ENCODE data around the gene FSTL4.
A peak's percentile ranks its signal among the peaks of the same experiment; 100 is the strongest.

The FSTL4 gene

DNA sequence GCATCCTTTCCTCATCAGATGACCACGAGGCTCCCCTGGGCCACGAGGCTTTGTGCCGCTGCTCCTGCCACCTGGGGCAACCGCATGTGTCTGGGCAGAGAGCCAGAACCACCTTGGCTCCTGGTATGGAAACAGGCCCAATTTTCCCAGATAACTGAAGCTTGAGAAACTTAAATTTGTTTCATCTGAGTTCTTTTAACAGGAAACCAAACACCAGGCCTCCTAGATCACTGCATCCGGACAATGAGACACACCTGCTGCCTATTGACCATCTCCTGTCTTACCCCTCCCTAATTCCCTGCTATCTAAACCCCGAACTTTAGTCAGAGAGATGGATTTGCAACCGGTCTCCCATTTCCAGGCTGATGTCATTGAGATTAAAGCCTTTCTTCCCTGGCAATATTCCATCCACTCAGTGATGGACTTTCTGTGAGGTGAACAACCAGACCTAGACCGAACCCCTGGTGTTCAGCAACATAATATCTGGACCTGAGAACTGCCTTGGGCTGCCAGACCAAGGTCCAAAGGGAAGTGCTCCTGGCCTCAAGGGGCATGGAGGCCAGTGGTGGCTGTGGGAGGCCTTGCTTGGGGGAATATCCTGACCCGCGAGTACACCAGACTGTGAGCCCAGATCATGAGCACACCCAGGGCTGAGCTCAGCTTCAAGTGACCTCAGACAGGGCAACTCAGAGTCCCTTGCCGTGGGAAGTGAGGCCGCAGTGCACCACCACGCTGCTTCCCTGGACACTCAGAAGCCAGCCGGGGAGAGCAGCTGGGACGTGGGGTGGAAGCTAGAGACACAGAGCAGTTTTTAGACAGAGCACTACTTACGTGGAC is 360.8 kb downstream of the FSTL4 start:
- DNase-seq, result peak; percentile 12

DNA sequence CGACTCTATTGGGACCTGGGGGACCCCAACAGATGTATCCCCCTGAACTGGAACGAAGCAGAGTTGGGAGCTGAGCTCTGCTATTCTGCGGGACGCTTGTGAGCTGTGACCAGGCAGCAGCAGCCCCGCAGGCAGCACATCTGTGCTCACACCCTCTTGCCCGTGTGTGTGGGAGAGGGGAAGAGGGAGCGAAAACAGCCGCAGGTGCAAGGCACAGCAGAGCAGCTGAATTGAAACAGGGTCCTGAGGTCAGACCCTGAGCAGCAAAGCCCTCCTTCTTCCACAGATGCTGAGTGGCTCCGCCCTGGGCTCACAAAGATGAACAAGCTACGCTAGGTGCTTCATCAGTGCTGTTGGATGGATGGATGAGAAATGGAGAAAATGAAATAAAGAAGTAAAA is 361.8 kb downstream of the FSTL4 start:
- no peak for DNase-seq

DNA sequence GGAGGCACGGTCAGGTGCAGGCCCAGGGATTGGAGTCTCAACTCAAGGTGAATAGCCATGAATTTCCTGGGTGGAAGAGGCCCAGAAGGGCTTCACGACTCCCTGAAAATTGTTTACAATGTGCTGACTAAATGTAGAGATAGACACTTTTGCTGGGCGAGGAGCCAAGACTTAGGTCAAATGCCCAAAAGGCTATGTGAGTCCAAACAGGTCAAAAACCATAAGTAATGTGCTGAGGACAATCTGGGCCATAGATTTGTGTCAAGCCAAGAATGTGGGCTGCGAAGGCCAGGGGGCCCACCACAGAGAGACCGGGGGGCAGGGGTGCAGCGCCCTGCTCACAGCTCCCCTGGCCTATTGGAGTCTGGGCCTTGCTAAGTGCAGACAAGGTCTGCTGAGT is 362.7 kb downstream of the FSTL4 start:
- DNase-seq, result no peak

DNA sequence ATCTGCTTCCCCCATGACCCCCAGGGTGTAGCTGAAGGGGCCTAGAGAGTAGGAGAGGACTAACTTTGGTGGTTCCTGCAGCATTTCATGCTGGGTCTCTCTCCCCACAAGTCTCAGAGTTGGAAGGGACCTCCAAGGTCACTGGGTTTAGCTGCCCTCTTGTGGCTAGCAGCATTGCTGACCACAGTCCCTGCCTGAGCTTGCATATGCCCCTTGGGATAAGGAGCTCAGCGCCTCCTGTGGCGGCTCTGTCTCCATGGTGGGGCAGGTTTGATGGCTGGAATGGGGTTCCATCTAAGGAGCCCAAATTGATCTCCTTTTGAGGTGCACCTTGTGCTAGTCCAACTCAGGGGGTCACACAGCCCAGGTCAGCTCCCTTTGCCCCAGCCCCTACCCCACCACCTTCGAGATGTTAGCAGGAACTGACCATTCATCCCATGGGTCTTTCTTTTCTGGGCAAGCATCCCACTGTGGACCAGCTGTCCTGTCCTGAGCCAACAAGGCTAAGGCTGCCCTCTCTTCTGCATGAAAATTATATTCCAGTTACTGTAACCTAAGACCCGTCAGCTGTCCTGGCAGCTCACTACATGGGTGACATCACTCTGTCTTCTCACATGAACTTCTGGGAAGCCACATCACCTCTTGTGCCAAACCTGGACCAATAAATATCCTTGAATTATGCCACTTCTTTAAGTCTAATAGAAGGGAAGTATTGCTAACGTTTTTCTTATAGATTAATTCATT is 364.3 kb downstream of the FSTL4 start:
- no peak for DNase-seq

DNA sequence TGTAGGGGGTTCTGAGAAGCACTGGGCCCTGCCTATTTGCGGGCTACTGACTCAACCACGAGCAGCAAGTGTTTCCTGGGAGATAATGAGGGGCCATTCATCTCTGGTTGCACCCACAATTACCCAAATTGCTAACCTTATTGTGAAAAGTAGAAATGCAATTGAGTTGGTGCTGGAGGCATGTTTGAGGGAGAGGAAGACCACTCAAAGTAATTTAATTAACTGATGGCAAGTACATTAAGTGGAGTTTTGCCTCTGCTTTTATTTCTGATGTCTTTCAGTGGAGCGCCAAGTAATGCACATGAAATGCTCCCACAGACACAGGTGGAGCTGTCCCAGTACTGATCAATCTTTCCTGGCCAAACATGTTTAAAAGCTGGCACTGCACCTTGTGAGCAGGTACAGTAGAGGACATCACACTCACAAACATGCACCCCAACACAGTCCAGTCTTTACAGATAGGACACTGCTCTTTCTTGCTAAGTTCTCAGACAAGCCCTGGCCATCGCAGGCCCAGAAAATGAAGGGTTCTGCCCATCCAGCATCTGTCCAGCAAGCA is 365.1 kb downstream of the FSTL4 start:
- DNase-seq, result peak; percentile 74

DNA sequence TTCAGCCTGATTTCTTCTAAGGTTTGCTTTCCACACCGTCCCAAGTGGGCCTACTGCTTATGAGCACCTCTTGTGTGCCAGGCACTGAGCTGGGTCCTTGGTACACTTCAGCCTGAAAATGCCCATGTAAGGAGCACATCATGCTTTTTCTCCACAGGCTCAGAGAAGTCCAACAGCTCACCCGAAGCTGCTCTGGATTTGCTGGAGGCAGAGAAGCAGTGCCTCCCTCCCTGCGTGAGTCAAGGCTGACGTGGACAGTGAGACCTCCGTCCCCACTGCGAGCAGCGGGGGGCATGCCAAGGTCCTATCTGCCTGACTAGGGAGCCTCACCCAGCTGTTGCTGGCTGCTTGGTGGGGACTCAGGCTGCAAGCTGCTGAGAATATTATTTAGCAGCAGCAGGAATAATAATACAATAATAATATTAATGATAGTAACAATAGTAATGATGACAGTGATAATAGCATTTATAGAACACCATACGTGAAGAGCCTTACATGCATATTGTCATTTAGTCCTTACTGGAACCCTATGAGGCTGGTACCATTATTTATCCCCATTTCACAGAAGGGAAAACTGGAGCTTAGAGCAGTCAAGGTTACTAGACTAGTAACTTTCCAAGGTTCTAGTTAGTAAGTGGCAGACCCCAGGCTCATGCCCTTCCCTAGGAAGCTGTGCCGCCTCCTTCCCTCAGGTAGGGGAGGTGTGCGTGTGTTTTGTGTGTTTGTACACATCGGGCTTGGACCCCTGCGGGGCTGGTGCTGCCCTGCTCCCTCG is 365.8 kb downstream of the FSTL4 start:
- no peak for DNase-seq

DNA sequence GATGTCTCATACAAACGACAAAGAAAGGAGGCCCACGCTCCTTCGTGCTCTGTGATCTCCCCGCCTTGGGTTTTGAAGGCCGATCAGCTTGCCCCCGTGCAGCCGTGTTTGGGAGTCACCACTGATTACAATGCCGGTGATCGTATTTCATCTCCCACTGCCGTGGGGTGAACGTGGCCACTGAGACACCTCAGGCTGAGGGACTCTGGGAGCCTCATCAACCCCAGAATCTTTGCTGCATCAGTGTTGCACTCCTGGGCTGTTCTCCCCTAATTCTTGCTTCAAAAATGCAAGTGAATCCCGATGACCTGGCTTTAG is 366.3 kb downstream of the FSTL4 start:
- no peak for DNase-seq

DNA sequence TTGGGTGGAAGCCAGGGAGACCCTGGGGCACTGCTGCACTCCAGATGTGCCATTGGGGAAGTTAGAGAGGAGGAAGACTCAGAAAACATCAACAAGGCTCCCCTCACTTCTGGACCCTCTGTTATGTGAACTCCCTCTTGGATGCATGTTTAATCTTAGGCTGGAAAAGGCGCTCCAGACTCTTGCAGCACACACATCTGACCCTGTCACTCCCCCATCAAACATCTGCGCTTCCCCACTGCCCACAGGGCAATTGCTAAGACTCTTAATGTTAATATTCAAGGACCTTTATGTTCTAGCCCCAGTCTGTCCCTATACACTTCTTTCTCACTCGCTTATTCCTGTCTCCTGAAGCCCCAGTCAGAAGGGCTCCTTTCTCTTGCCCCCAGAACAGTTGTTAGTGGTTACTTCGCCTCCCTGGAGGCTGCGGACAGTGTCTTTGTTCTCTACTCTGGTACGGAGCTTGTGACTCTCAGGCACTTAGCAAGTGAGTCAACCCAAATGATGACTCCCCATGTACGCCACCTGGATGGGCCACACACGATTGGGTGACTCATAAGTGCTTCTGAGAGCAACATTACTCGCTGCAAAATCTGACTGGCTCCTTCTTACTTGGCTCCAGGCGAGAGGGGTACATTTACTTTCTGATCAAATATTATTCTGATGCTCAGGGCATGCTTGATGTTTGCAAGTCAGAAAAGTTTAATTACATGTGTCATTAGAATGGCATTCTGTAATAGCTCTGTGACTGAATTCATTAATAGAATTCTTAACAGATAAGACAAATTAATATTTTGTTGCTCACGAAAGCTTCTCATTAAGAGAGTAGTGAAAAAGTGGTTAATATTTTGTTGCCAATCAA is 366.9 kb downstream of the FSTL4 start:
- DNase-seq, result peak; percentile 82

DNA sequence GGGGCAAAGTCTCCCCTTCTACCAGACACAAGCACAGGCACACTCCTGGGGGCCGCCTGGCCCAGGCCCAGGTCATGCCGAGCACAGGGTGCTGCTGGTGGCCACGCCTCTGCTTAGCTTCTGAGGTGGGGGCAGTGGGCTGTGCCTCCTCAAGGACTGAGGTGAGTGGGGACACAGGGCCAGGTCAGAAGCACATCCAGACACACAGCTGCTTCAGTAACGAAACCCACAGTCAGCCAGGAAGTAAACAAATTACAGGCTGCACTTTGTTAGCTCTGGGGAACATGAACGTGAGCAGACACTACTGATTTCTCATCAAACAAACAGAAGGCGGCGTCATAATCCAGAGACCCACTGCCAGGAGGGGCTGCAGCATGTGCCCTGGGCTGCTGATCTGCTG is 368.1 kb downstream of the FSTL4 start:
- peak; percentile 45 for DNase-seq

DNA sequence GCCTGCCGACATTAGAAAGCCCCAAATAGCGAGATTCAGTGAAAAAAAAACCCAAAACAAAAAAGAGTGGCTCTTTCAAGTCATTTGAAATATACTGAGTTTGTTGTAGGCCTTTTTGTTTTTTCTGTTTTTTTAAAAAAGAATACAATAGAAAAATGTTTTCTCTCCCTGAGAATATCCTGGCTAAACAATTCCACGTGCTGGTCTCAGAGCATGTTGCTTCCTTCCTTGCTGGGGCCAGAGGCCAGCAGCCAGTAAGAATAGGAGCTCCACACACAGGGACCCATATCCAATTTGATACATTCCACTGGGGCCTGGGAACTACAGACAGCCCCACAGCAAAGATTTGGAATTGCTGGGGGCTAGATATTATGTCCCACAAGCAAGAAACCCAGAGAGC is 369.1 kb downstream of the FSTL4 start:
- DNase-seq, result no peak

DNA sequence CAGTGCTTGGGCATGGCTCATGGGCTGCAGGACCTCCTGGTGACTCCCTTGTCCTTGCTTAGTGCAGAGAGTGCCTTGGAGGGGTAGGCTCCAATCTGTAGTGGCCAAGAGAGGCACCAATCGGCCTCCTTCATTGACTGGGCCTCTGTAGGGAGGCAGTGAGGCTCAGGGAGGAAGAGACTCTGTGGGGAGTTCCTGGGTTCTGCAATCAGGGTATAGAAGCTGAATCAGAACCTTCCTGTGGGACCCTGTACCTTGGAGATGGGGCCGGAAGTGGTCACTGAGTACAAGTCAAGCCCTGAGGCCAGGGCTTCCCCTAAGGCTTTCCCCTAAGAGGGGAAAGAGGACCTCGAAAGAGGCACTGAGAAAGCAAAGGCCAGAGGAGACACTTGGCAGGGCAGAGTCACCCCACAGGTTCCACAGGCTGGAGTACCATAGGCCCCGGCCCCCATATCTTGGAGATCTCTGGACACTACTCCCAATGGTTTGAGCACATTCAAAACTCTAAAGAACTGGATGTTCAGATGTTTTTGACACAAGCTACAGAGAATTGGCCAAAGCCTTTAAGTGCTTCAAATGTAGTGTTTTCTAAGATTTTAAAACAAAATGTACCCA is 370.0 kb downstream of the FSTL4 start:
- DNase-seq, result no peak

DNA sequence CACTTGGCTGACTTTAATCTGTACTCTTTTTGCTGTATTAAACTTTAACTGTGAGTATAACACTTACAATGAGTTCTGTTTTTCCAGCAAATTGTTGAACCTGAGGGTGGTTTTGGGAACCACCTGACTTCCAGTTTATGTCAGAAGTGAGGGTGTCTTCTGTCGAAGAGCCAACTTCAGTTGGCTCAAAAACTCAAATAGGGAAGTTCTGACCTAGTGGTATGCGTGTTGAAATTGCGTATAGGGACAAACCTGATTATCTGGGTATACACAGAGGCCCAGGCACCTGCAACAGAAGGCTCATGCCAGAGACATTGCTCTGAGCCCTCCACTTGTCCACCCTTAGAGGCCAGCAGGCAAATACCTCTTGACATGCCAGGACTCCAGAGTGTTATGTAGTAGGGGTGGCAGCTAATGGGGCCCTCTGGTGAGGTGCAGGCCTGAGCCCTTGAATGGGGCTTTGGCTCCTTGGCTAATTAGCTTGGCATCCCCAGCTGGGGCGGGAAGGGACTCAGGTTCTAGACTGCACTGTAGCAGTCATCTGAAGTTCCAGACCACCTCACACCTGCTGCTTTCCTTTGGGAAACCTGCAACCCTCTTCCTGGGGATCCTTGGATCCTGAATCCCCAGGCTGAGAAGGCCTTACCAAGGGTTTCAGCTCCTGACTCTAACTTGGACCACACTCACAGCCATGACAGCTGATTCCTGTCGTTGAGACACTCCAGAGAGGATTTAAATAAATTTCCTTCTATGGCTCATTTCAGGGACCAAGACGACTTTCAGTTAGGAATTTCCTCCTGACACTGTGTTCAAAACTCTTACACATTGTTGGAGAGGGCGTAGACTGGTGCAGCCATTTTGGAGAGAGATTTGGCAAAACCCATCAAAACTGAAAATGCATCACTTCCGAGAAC is 370.9 kb downstream of the FSTL4 start:
- no peak for DNase-seq

DNA sequence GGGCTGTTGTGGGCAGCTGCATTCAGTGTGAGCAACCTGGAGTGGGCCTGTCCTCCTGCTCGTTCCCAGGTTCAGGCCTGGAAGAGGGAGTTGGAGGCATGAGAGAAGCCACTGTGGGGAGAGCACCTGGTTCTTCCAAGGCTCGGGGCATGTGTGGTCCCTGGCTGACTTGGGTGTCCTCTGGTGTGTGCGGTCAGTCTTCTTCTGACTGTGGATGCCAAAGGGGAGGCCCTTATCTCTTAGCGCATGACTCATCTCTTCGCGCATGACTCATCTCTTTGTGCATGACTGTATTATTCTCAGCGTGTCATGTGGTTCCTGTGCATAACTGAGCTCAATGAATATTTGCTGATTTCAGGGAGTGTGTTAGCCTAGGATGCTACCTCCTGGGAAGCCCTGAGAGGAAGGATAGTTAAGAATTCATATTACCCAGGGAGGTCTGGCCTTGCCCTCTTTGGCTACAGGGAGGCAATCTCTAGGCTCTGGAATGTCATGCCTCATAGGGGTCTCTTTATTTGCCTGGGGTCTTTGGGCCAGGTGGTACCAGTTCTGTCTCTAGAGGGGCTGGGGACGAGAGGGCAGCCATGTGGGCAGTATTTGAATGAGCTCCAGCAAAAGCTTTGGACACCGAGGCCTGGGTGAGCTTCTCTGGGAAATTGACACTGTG is 371.8 kb downstream of the FSTL4 start:
- DNase-seq, result no peak

DNA sequence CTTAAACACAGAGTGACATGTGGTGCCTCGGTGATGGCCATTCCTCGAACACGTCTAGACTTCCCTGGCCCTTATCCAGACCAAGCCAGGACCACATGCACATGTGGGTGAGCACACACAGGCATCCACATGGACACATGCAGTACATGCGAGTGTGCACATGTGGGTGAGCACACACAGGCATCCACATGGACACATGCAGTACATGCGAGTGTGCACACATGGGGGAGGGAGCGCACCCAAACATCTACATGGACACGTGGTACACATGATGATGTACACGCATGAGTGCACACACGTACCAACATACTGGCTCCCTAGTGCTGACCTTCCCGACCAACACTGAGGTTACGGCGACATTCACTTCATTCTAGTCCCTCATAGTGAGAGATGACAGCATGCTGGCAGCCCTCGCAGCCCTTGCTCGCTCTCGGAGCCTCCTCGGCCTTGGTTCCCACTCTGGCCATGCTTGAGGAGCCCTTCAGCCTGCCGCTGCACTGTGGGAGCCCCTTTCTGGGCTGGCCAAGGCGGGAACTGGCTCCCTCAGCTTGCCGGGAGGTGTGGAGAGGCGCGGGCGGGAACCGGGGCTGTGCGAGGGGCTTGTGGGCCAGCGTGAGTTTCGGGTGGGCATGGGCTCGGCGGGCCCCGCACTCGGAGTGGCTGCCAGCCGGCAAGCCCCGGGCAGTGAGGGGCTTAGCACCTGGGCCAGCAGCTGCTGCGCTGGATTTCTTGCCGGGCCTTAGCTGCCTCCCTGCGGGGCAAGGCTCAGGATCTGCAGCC is 373.7 kb downstream of the FSTL4 start:
- no peak for DNase-seq

DNA sequence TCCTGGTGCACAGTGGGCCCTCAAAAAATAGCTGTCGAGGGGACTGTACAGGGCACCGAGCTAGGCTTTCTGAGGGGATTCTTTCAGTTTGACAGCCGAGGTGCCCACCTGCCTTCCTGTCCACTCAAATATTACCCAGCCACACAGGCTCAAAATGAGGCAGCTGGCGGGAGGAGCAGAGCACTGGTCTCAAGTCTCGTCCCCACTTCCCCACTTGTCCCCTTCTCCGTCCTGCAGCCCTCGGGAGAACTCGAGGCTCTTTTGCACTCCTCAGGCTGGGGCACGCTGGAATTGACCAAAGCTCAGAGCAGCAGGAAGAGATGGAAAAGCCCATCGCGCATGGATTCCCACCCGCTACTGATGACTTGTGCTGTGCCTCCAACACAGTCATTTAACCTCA is 375.4 kb downstream of the FSTL4 start:
- DNase-seq, result no peak

DNA sequence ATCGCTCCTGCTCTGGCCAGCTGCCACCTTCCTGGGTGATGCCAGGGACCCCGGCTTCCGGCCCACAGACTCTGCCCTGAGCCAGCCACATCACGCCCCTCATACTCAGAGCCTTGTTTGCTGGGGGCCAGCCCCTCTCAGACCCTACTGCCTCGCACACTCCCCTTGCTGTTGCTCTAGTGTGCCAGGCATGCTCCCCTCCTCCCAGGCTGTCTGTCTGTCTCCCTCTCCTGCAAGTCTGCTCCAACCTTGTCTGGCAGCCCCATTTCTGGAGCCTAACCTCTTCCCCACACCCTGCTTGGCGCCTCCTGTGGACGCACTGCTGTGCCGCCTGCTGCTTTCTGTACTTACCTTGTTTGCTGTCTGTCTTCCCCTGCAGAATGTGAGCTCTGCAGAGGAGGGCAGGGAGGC is 375.8 kb downstream of the FSTL4 start:
- DNase-seq, result no peak

DNA sequence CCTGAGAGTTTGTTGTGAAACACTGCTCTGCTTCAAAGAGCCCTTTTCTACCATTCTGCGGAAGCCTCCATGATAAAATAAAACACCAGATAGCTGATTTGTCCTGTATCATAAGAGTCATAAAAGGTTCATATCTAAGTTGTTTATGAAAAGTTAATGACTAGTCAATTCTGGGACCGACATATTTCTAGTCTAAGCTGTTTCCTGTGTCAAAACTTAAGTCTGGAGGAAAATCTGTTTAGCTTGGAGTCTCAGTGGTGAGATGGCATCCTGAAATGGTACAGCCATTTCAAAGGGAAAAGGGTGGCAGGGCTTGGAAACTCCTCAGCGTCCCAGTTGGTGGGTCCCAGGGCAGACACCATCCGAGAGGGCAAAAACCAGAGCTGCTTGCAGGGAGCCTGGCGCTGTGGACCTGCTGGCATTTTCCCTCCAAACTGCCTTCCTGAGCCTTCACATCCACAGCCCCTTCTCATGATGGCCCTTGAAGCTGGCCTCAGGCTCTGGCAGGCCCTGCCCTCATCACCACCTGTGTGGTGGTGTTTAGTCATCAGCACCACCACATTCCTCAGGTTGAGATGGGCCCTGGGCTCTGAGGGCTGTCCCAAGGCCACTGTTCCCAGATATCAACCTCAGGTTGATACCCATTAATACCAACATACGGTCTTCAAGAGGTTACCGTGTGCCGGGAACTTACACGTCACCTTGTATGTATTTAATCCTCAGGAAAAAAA is 376.5 kb downstream of the FSTL4 start:
- no peak for DNase-seq

DNA sequence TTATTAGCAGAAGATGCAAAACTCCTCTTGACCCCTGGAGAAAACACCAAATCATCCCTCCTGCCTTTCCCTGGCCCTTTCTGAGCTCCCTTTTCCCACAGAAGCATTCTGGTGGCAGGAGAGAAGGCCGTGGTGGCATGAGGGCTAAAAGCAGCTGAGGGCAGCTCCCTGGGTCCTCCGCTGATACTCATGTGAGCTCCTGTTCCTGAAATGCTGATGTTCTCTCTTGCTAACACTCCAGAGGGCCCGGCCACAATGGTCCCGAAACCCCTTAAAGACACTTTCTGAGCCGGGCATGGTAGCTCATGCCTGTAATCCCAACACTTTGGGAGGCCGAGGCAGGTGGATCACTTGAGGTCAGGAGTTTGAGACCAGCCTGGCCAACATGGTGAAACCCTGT is 377.4 kb downstream of the FSTL4 start:
- no peak for DNase-seq

DNA sequence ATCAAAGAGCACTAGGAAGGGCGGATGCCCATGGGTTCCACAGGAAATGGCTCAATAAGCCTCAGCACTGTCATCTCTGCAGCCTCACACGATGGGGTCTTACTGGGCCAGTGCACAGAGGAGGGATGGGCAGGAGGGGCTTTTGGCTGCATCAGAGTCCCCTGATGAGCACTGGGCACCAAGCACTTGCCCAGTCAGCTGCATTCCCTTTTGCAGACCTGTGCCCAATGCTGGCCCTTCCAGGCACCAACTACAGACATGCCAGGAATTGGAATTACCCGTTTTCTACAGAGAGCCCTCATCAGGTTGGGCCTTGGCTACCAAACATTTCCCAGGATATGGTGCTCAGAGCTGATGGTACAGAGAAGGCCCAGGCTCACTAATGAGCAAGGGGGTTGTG is 378.1 kb downstream of the FSTL4 start:
- no peak for DNase-seq

Data from NCI-H1436 (cell line).